Measurements from ENCODE around the gene HOXB8.

HOXB8 gene

GRCh38 chr17:48615047-48615962, at the start of gene HOXB8:
Gene HOXB8 (minus strand): TSS chr17:48615292. CDS start chr17:48614704, 588 bp downstream.
- no peak for DNase-seq

GRCh38 chr17:48663134-48663924, 48.2 kb upstream of the HOXB8 start:
- no peak for DNase-seq

GRCh38 chr17:48655913-48656312, 40.8 kb upstream of the HOXB8 start:
- no peak for DNase-seq

DNA sequence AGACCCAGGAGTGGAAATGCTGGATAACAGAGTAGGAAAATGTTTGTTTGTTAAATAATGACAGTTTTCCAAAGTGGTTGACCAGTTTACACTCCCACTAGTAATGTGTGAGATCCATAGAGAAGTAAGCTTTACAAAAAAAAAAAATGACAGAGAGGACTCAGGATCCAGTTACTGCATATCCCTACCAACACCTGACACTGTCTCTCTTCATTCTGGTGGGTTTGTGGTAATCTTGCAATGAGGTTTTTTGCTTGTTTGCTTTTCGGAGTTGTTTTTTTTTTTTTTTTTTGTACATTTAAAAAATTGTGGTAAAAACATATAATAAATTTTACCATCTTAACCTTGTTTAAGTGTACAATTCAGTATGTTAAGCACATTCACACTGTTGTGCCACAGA, 34.6 kb upstream of the HOXB8 start:
- DNase-seq = no peak

GRCh38 chr17:48647963-48648245, 32.8 kb upstream of the HOXB8 start:
- no peak for DNase-seq

DNA sequence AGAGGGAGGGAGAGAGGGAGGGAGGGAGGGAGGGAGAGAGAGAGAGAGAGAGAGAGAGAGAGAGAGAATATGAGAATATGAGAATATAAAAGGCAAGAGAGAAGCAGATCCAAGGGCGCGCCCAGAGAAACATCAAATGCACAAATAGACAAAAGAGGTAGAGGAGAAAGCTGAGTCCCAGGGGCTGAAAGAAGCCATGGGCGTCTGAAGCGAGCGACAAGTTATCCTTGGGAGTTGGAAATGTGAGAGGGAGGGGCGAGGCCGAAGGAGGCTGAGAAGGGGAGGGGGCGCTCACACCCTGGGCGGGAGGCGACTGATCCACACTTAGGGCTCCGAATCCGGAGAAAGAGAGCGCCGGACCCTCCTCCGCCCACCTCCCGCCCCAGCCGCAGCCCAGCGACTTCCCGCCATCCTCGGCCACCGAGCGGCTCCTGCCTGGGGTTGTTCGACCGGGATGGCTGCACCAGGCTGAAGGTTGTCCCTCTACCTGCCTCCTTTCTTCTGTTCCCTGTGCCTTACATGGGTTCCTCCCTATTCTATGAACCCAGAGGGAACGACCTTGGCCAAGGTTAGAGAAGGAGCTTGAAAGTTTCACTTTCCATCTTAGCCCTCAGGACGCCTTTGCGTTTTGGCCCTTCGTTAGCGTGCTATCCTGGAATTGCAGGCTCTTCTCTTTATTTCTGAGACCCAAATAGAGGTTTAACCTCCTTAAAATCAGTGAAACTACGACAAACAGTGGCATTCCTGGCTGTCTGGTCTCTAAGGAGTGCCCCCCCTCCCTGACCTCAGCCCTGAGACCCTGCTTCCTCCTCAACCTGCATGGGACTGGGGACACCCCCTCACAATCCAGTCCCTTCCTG, 32.2 kb upstream of the HOXB8 start:
- DNase-seq = peak in 1 of 2 experiments; percentile 5

- peak; percentile 2 to 13 for DNase-seq
Measured at GRCh38 chr17:48646183-48647102, 31.4 kb upstream of the HOXB8 start.

DNA sequence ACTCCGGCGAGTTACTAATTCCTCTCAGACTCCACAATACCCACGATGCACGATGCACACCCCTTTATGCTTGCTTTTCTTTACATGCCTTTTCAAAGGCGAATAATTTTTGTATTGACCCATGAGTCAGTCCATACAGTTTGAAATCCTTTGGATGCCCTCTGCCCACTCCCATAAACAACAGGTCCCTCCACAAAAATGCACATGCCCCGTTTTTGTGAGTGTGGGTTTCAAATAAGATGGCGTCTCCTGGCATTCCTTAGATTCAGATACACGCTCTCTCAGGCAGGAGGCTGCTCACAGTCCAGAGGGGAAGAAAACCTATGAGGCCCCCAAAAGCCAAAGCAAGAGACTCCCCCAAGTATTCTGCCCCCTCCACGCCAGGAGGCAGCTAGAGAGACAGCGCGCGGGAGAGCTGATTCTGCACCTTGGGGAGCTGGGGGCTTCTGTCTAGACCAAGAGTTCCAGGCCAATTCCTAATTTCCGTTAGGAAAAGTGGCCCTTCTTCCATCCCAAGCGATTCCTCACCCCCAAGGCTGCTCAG, 30.6 kb upstream of the HOXB8 start:
- no peak for DNase-seq

DNA sequence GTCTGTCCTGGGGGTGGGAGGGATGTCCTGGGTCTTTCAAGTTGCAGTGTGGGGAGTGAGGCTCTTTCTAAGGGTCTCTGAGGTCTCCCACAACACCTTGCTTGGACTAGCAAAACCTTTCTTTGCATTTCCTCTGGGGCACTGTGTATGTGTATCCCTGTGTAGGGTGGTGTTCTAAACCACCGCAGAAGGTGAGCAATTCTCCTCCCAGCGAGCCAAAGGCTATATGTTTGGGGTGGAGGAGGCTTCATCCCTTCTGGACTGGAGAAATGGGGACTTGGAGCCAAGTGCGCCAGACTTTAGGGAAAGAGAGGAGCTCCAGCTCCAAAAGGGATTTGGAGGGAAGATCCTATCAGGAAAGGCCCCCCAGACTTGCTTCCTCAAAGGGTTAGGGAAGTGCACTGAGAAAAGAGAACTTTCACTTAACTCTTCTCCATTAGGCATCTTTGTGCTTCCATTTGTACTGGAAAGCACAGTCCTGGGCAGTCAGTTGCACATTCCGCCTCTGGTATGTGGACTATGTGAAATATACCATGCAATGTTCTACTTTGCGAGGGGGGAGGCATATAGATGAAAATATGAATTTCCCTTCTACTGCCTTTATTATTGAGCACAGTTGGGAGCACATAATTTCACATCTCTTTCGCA, 29.9 kb upstream of the HOXB8 start:
- no peak for DNase-seq

DNA sequence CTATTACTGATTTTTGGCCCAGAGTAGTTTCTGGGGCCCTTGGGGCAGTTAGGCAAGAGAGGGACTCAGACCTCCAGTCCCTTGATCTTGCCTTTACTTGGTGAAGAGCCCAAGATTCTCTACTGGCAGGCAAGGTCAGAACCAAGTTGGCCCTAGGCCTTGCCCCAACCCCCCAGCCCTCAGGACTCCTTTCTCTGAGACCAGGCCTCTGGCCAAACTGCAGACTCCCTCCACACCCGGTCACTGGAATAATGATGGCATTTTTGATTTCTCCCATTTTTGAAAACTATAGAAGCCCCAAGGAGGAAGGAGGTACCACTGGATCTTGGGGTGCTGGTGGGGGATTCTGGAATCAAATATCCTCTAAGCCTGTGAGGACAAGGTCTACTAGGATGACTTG, 29.1 kb upstream of the HOXB8 start:
- DNase-seq = no peak

GRCh38 chr17:48643697-48644012, 28.6 kb upstream of the HOXB8 start:
- DNase-seq = no peak

DNA sequence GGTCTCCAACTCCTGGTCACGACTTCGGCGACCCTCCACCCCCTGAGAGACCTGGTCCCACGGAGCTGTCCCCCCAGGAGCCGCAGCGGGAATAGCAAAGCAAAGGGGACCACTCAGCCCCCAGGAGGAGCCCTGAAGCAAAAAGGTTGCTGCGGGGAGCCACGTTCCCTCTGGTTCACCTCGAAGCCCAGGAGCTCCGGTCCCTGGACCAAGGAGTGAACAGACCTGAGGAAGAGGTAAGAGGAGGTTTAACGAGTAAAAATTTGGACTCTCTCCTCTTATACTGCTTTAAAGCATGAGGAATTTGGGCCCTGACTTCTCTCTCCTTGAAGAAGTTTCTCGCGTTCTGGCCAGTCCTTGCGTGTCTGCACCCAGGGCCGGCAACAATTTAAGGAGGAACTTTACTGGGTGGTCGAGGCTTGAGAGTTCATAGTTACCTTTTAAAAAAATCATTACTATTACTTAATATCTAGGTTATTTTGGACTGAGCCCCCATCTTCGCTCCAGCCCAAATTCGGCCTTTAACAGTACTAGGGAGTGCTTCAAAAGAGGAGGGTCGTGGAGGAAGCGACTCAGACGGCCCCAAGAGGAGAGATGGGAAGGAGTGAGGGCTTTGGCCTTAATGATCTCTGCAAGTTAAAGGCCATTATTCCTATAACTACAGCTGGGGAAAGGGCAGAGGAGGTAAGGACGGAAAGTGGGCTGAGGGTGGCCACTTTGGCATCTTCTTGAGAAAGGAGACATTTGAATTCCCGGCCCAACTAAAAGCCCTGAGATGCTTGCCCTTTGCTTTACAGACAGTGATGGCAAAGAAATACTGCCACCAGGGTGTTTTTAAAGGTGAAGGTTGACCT, 28.0 kb upstream of the HOXB8 start:
- no peak for DNase-seq

- DNase-seq = no peak
Measured at GRCh38 chr17:48642059-48642842, 27.2 kb upstream of the HOXB8 start.

DNA sequence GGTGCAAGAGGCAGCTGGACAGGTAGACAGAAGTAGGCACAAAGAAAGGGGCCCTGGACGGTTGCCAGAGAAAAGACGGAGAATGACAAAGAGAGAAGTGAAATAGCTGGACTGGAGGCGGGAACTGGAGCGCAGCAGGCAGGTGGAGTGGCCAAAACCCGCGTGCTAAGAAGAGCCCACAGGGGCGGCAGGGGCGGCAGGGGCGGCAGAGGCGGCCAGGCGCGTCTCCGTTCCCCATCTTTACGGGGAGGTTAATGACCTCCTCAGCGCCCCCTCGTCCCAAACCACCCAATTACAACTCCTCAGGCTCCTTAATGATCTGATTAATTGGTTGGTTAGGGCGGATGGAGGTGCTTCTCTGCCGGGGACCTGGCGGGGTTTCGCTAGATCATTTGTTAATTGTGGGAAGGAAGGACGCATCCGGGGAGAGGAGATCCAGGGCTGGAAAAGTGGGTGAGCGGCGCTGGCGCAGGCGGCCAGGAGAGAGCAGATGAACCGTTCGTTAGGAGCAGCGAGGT, 26.5 kb upstream of the HOXB8 start:
- no peak for DNase-seq

GRCh38 chr17:48640858-48641180, 25.7 kb upstream of the HOXB8 start:
- DNase-seq = no peak

DNA sequence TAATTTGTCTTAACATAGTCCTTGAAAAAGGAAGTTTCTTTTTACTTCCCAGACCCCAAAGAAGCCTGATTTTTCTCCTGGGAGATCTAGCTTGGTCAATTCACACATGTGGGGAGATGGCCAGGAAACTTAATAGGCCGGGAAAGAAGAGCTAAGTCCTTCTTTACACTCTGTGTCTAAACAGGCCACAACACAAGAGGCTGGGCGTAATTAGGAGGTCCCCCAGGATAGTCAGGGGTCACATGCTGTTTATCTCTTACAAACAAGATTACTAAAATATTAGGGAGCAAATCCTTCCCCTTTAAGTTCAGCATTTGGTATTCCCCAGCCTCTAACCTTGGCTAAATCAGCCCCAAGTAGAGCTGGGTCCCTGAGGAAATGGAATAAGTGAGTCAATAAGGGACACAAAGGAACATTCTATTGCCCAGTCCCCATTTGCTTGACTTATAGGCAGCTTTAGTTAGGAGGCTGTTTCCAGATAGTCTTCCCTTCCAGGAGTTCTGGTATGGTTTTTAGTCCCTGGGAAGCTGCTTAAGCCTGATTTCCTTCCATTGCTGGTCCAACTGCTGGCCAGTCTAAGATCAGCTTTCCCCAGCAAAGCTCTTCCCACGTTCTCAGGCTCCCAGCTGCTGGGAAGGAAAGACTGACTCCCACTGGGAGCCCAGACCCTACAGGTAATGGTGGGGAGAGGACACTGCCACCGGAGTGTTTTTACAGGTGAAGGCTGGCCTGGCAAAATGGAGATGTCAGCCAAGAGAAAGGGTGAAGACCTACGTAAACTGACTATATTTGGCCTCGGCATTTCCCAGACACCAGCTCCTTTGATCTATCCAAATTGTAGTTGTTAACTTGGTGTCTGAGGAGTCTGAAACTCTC, 25.1 kb upstream of the HOXB8 start:
- no peak for DNase-seq

- DNase-seq = no peak
Measured at GRCh38 chr17:48639136-48639535, 24.0 kb upstream of the HOXB8 start.

Data from NCI-H187 (cell line).